Measurements from ENCODE around the gene ONECUT1.

The ONECUT1 gene

GRCh38 chr15:52760562-52760961, 29.6 kb downstream of the ONECUT1 start:
- no peak for DNase-seq (ENCODE audit: low spot score)
- no peak for TF ChIP-seq CTCF (IDR thresholded peaks at IDR 0.05; ENCODE audit: borderline replicate concordance, control extremely low read depth, extremely low read depth, insufficient read depth, missing control alignments)
- in situ Hi-C loops (cut with MboI; ENCODE audit: low sequenced_read_pairs, unreplicated experiment) = no loop called here

- TF ChIP-seq CTCF (IDR thresholded peaks at IDR 0.05; ENCODE audit: borderline replicate concordance, control extremely low read depth, extremely low read depth, insufficient read depth, missing control alignments) = no peak
- no peak for DNase-seq (ENCODE audit: low spot score)
- in situ Hi-C loops (cut with MboI; ENCODE audit: low sequenced_read_pairs, unreplicated experiment) = no loop called here
Observed at GRCh38 chr15:52759969-52760368, 30.2 kb downstream of the ONECUT1 start.

- TF ChIP-seq CTCF (IDR thresholded peaks at IDR 0.05; ENCODE audit: borderline replicate concordance, control extremely low read depth, extremely low read depth, insufficient read depth, missing control alignments) = no peak
- in situ Hi-C loops (cut with MboI; ENCODE audit: low sequenced_read_pairs, unreplicated experiment) = no loop called here
- DNase-seq (ENCODE audit: low spot score) = no peak
Observed at GRCh38 chr15:52757496-52757895, 32.6 kb downstream of the ONECUT1 start.

DNA sequence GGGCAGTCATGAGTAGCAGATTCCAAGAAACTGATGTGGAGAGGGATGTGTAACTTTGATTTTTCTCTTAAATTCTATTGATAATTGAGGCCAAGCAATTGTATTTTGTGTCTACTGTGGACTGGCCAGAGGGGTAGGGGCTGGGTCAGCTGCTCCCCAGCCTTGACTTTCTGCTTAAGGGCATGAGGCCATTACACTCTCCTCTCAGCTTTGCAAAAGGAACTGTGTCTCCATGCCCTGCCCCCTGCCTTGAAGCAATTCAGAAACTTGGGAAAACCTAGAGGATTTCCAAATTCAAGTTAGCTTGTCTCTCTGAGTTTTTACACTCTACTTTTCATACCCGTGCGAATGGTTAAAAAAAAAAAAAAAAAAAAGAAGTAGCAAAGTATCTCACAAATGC, 38.6 kb downstream of the ONECUT1 start:
- no peak for DNase-seq (ENCODE audit: low spot score)
- TF ChIP-seq CTCF (IDR thresholded peaks at IDR 0.05; ENCODE audit: borderline replicate concordance, control extremely low read depth, extremely low read depth, insufficient read depth, missing control alignments) = no peak
- in situ Hi-C loops (cut with MboI; ENCODE audit: low sequenced_read_pairs, unreplicated experiment) = no loop called here

DNA sequence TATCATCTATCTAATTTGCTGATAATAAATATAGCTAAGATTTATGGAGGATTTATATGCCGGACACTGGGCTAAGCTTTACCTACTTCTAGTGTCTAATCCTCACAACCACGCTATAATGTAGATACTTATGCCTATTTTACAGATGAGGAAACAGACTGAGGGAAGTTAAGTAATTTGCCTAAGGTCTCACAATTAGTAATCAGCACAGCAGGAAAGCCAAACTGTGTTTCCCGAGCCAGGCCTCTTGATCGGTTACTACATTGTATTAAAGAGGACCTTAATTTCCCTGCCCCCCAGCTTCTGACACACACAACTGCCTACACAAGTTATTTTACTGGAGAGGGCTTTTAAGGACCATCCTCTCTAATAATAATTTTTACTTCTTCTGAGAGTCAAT, 40.9 kb downstream of the ONECUT1 start:
- in situ Hi-C loops (cut with MboI; ENCODE audit: low sequenced_read_pairs, unreplicated experiment) = no loop called here
- no peak for DNase-seq (ENCODE audit: low spot score)
- no peak for TF ChIP-seq CTCF (IDR thresholded peaks at IDR 0.05; ENCODE audit: borderline replicate concordance, control extremely low read depth, extremely low read depth, insufficient read depth, missing control alignments)

- DNase-seq (ENCODE audit: low spot score) = no peak
- no peak for TF ChIP-seq CTCF (IDR thresholded peaks at IDR 0.05; ENCODE audit: borderline replicate concordance, control extremely low read depth, extremely low read depth, insufficient read depth, missing control alignments)
- in situ Hi-C loops (cut with MboI; ENCODE audit: low sequenced_read_pairs, unreplicated experiment) = no loop called here
Observed at GRCh38 chr15:52746162-52746757, 43.9 kb downstream of the ONECUT1 start.

Data from GM13976 (cell line).